GM10266 (cell line): Measurements from ENCODE around the gene MS4A6A.
A peak's percentile ranks its signal among the peaks of the same experiment; 100 is the strongest.
"Not testable (repeated sequence)": the region's sequence is repeated elsewhere in the genome, so short reads cannot be mapped to it uniquely, and the experiment has no call there.

Experiments
- DNase-seq: peaks from one replicate; pipeline ENCODE4 v3.0.0; 2012; ENCODE audit errors: extremely low spot score
- CTCF ChIP-seq: IDR thresholded peaks from 2 replicates; pipeline ENCODE4 v1.5.1; 2012; ENCODE audit warnings: mild to moderate bottlenecking, low read depth; ENCODE audit not compliant: control insufficient read depth, insufficient read depth; ENCODE audit errors: missing control alignments

MS4A6A gene

GRCh38 chr11:60194511-60194910 lies 11.6 kb upstream of the MS4A6A start:
- TF ChIP-seq CTCF, result no peak
- no peak for DNase-seq

GRCh38 chr11:60193687-60194433 lies 11.0 kb upstream of the MS4A6A start:
- peak; percentile 72 for DNase-seq

GRCh38 chr11:60192564-60192963 lies 9.7 kb upstream of the MS4A6A start:
- DNase-seq, result not testable (repeated sequence)

More at GRCh38 chr11:60193687-60194433, 11.0 kb upstream of the MS4A6A start:
- TF ChIP-seq CTCF, result peak; percentile 68

GRCh38 chr11:60188481-60188880 lies 5.6 kb upstream of the MS4A6A start:
- not testable (repeated sequence) for DNase-seq

GRCh38 chr11:60186128-60186527 lies 3.2 kb upstream of the MS4A6A start:
- DNase-seq, result not testable (repeated sequence)

GRCh38 chr11:60185512-60185827 lies 2.6 kb upstream of the MS4A6A start:
- DNase-seq, result not testable (repeated sequence)

- no peak for DNase-seq
- TF ChIP-seq CTCF, result no peak
Measured at GRCh38 chr11:60184824-60185511, 2.1 kb upstream of the MS4A6A start.

GRCh38 chr11:60183591-60184205 lies 815 bp upstream of the MS4A6A start:
- no peak for TF ChIP-seq CTCF
- no peak for DNase-seq

- DNase-seq, result no peak
- no peak for TF ChIP-seq CTCF
Measured at GRCh38 chr11:60175860-60176275, 7.0 kb downstream of the MS4A6A start.
